ENCODE measurements around the gene HOXC12. TPM values are rescaled to one million over a fixed set of nuclear protein-coding genes. Genes with fewer than 3 reads are reported as not detected.

Gene HOXC12
- total and polyA plus RNA-seq, 2 of the 8 experiments (the other 6 are each of a cell fraction or from before 2014, with no cell fraction given) = not detected

DNA sequence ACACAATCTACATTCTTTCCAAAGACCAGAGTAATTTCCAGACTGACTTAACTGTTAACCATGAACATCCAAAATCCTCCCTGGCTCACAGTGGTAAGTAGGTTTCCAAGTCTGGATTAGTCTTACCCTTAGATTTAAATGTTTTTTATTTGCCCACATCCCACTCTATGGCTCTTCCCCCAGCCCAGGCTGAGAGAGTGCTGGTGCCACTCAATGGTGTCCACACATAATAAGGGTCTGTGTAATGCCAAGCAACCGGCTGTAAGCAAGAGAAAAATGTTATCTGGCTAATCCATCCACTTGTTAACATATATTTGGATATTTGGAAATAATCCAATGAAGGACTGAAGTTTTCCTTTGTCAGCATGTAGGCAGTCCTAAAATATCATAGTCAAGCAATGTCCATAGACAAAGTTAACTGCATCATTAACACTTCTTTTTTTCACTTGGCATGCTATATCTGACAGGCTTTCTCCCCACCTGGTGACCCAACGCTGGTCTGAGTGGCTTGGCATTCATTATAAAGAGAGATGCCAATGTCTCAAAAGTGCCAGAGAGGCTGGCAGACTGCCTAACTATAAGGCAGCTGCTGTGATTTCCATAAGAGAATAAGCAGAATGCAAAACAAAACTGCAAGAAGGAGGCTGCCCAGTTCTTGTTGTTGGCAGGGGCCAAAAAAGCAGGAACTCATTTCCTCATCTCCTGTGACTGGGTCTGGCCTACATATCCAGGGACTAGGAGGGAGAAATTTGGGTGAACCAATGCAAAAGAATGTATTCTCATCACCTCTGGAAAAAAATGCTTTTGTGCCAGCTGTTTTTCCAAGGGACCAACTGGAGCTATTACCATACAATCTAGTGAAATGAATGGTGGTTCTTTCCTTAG is 29.9 kb upstream of the HOXC12 start (continued):
- TF ChIP-seq, protein P1, sequence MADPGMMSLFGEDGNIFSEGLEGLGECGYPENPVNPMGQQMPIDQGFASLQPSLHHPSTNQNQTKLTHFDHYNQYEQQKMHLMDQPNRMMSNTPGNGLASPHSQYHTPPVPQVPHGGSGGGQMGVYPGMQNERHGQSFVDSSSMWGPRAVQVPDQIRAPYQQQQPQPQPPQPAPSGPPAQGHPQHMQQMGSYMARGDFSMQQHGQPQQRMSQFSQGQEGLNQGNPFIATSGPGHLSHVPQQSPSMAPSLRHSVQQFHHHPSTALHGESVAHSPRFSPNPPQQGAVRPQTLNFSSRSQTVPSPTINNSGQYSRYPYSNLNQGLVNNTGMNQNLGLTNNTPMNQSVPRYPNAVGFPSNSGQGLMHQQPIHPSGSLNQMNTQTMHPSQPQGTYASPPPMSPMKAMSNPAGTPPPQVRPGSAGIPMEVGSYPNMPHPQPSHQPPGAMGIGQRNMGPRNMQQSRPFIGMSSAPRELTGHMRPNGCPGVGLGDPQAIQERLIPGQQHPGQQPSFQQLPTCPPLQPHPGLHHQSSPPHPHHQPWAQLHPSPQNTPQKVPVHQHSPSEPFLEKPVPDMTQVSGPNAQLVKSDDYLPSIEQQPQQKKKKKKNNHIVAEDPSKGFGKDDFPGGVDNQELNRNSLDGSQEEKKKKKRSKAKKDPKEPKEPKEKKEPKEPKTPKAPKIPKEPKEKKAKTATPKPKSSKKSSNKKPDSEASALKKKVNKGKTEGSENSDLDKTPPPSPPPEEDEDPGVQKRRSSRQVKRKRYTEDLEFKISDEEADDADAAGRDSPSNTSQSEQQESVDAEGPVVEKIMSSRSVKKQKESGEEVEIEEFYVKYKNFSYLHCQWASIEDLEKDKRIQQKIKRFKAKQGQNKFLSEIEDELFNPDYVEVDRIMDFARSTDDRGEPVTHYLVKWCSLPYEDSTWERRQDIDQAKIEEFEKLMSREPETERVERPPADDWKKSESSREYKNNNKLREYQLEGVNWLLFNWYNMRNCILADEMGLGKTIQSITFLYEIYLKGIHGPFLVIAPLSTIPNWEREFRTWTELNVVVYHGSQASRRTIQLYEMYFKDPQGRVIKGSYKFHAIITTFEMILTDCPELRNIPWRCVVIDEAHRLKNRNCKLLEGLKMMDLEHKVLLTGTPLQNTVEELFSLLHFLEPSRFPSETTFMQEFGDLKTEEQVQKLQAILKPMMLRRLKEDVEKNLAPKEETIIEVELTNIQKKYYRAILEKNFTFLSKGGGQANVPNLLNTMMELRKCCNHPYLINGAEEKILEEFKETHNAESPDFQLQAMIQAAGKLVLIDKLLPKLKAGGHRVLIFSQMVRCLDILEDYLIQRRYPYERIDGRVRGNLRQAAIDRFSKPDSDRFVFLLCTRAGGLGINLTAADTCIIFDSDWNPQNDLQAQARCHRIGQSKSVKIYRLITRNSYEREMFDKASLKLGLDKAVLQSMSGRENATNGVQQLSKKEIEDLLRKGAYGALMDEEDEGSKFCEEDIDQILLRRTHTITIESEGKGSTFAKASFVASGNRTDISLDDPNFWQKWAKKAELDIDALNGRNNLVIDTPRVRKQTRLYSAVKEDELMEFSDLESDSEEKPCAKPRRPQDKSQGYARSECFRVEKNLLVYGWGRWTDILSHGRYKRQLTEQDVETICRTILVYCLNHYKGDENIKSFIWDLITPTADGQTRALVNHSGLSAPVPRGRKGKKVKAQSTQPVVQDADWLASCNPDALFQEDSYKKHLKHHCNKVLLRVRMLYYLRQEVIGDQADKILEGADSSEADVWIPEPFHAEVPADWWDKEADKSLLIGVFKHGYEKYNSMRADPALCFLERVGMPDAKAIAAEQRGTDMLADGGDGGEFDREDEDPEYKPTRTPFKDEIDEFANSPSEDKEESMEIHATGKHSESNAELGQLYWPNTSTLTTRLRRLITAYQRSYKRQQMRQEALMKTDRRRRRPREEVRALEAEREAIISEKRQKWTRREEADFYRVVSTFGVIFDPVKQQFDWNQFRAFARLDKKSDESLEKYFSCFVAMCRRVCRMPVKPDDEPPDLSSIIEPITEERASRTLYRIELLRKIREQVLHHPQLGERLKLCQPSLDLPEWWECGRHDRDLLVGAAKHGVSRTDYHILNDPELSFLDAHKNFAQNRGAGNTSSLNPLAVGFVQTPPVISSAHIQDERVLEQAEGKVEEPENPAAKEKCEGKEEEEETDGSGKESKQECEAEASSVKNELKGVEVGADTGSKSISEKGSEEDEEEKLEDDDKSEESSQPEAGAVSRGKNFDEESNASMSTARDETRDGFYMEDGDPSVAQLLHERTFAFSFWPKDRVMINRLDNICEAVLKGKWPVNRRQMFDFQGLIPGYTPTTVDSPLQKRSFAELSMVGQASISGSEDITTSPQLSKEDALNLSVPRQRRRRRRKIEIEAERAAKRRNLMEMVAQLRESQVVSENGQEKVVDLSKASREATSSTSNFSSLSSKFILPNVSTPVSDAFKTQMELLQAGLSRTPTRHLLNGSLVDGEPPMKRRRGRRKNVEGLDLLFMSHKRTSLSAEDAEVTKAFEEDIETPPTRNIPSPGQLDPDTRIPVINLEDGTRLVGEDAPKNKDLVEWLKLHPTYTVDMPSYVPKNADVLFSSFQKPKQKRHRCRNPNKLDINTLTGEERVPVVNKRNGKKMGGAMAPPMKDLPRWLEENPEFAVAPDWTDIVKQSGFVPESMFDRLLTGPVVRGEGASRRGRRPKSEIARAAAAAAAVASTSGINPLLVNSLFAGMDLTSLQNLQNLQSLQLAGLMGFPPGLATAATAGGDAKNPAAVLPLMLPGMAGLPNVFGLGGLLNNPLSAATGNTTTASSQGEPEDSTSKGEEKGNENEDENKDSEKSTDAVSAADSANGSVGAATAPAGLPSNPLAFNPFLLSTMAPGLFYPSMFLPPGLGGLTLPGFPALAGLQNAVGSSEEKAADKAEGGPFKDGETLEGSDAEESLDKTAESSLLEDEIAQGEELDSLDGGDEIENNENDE (IDR thresholded peaks at IDR 0.05; ENCODE audit: insufficient replicate concordance, low read length) = no peak
- TF ChIP-seq HDAC2 (IDR thresholded peaks at IDR 0.05; ENCODE audit: borderline replicate concordance in 1 of 2, low read depth in 2 of 2, low read length in 2 of 2) (no peak), SP4 (IDR thresholded peaks at IDR 0.05; ENCODE audit: low read length) (no peak), YY1 (IDR thresholded peaks at IDR 0.05; ENCODE audit: low read depth, low read length) (no peak), EZH2 (IDR thresholded peaks at IDR 0.05; ENCODE audit: low read depth, low read length, severe bottlenecking) (no peak), CBX8 (IDR thresholded peaks at IDR 0.05; ENCODE audit: borderline replicate concordance, low read depth, low read length) (no peak)

Data from H1 (cell line).